Psoas muscle (tissue), 8 donors: Measurements from ENCODE around the gene IFIT1B. TPM values are rescaled to one million over a fixed set of nuclear protein-coding genes. Genes with fewer than 3 reads are reported as not detected.

Source experiments
- ATAC-seq, 4 donors: fragments of 200-7000 bp; cut with Tn5 transposase; one replicate each; pipeline ENCODE4 v1.9.1; 2020; ENCODE audit warnings: moderate library complexity in 3 of 4, mild to moderate bottlenecking in 2 of 4
- DNase-seq, 2 donors: peaks; one replicate each; pipeline ENCODE4 v3.0.0-alpha.2; 2020
- H3K27ac ChIP-seq: fragments of 200-600 bp; one replicate; pipeline ENCODE4 v1.8.0; 2022
- H3K27me3 ChIP-seq, 3 donors: fragments of 200-600 bp in 1 of 3; one replicate each; pipeline versions ENCODE4 v1.6.1 to v1.8.0; 2013 to 2022; ENCODE audit warnings: low read length in 2 of 3, mild to moderate bottlenecking in 2 of 3, moderate library complexity in 1 of 3; ENCODE audit not compliant: insufficient read depth in 3 of 3
- H3K36me3 ChIP-seq, 2 donors: fragments of 200-600 bp in 1 of 2; one replicate each; pipeline versions ENCODE4 v1.6.1 to v1.8.0; 2013 to 2022; ENCODE audit warnings: low read depth in 1 of 2, mild to moderate bottlenecking in 1 of 2, moderate library complexity in 1 of 2; ENCODE audit not compliant: insufficient read depth in 1 of 2
- H3K4me1 ChIP-seq: fragments of 200-600 bp; one replicate; pipeline ENCODE4 v1.8.0; 2022
- H3K4me3 ChIP-seq: fragments of 200-600 bp; one replicate; pipeline ENCODE4 v1.8.0; 2022; ENCODE audit warnings: mild to moderate bottlenecking
- H3K9me3 ChIP-seq: fragments of 200-600 bp; one replicate; pipeline ENCODE4 v1.8.0; 2022
- WGBS, 3 donors: extraction: QIAGEN DNeasy Blood & Tissue Kit; methylation state at CpG; one replicate each; pipeline versions ENCODE4 v1.1.6 to v1.1.7; 2013; 5-methylcytosine and 5-hydroxymethylcytosine counted together
- intact Hi-C, 2 donors: fragments of 100-400 bp; cut with DNase I; formaldehyde crosslinking; loops; one replicate each; pipeline versions ENCODE4 v1.11.0 to v1.14.2; 2022
- polyA plus RNA-seq, 3 donors: library from polyadenylated mRNA; stranded (reverse); fragments of 200-250 nt; gene quantifications; one replicate each; pipeline ENCODE4 v1.2.3, GENCODE V29; 2013
- total RNA-seq, 4 donors: library from RNA; stranded (reverse); fragmentation: NEBNext Ultra II Directional in 2 of 4; extraction: Animal tissue kit (Norgen Biotek cat#: 25700) in 2 of 4; gene quantifications; one replicate each; pipeline versions ENCODE4 v1.2.1 to v1.2.4, GENCODE V29; 2021 to 2023
- TF ChIP-seq, protein P1 (sequence below): fragments of 200-600 bp; IDR thresholded peaks from one replicate; pipeline ENCODE4 v1.8.0; 2022; ENCODE audit warnings: antibody characterized with exemption
- donor health status: healthy with polysubstance abuse.
- donor health status: DM: no; HTN: no; CAD: no; lungs with moderate emphysema.
- donor health status: Bipolar disorder and iron deficiency.
- donor health status: healthy.
- donor health status: DM: yes; HTN: yes; CAD: no.
- donor health status: DM: no; HTN: no; CAD: no.
- donor health status: DM: no; HTN: no; CAD: no.
- donor health status: DM: yes; HTN: yes; CAD: no.

IFIT1B gene
- total and polyA plus RNA-seq, 7 donors = 1.4 TPM; not detected in 6

- ATAC-seq = no peak
- intact Hi-C loops = no loop called here
- no peak overlapping the region for H3K27ac ChIP-seq
- no peaks in the 10 kb centered on the region for H3K36me3 ChIP-seq
- WGBS, 3 donors = 43 to 69% (median 55%) methylated on average over 4 of the region's 4 CpGs
- H3K4me3 ChIP-seq = no peak overlapping the region
- DNase-seq = no peak
- no peaks in the 10 kb centered on the region for H3K27me3 ChIP-seq
- no peaks in the 10 kb centered on the region for H3K9me3 ChIP-seq
- H3K4me1 ChIP-seq = no peaks in the 10 kb centered on the region
- TF ChIP-seq, protein P1, sequence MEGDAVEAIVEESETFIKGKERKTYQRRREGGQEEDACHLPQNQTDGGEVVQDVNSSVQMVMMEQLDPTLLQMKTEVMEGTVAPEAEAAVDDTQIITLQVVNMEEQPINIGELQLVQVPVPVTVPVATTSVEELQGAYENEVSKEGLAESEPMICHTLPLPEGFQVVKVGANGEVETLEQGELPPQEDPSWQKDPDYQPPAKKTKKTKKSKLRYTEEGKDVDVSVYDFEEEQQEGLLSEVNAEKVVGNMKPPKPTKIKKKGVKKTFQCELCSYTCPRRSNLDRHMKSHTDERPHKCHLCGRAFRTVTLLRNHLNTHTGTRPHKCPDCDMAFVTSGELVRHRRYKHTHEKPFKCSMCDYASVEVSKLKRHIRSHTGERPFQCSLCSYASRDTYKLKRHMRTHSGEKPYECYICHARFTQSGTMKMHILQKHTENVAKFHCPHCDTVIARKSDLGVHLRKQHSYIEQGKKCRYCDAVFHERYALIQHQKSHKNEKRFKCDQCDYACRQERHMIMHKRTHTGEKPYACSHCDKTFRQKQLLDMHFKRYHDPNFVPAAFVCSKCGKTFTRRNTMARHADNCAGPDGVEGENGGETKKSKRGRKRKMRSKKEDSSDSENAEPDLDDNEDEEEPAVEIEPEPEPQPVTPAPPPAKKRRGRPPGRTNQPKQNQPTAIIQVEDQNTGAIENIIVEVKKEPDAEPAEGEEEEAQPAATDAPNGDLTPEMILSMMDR = no peak
Measured at GRCh38 chr10:89367529-89367928, 10.3 kb upstream of the IFIT1B start.

GRCh38 chr10:89368129-89368528 is 9.7 kb upstream of the IFIT1B start:
- DNase-seq = no peak

DNA sequence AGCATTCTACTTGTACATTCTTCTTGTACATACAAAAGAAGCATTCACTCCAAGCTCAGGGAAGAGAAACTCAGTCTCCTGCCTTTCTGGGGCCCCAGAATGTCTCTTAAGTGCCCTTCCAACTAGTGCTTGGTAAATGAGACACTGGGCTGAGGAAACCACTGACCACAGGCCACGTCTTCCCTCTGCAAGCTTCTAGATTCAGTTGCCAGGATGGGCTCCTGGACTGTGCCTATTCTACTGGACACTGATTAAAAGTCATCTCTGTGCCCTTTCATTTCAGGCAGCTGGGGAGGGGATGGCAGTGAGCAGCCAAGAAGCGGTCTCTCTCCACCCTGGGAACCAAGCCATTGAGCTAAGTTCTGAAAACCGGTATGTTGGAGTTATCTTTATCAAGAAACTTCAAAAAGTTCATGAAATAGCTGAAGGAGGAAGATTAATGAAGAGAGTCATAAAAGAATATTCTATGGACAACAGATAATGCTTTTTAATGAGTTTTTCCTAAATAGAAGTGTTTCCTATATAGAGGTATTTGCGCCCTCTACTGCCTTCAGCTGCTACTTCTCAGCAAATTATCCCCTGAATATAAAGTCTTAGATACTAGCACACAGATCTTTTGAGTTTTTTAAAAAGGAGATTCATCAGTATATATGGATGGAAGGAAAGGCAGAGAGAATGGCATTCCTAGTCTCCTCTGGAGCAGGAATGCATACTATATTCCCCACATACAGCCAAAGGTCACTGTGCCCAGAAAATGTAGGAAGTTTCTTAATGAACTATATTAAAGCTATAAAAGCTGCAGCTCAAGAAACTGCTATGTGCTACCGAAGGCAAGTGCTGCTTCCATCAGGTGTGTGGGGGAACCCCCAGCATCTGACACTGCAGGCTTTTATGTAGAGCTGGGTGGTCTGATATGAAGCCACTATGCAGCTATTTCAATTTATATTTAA is 8.4 kb upstream of the IFIT1B start:
- no peaks in the 10 kb centered on the region for H3K36me3 ChIP-seq
- intact Hi-C loops = loop anchor here in 1 of 2 donors (5.0 kb wide), 2 partner anchors 32 to 77 kb away; no protein-coding TSS in a partner anchor
- H3K4me3 ChIP-seq = no peak overlapping the region
- no peaks in the 10 kb centered on the region for H3K9me3 ChIP-seq
- 49 to 57% (median 54%) methylated on average over 5 of the region's 5 CpGs for WGBS, 3 donors
- TF ChIP-seq, protein P1 = peak; percentile 46
- peak in 3 of 4 donors; percentile 34 to 50 (median 47) for ATAC-seq
- no peak overlapping the region for H3K27ac ChIP-seq
- H3K4me1 ChIP-seq = peaks cover 13% of the 10 kb centered on the region
- DNase-seq = no peak
- no peaks in the 10 kb centered on the region for H3K27me3 ChIP-seq

More at GRCh38 chr10:89368129-89368528, 9.7 kb upstream of the IFIT1B start:
- no peak overlapping the region for H3K27ac ChIP-seq
- WGBS, 3 donors = 60 to 75% (median 69%) methylated on average over 1 of the region's 1 CpG
- no peak for ATAC-seq
- TF ChIP-seq, protein P1 = no peak
- no peak overlapping the region for H3K4me3 ChIP-seq
- H3K4me1 ChIP-seq = no peaks in the 10 kb centered on the region
- no peaks in the 10 kb centered on the region for H3K9me3 ChIP-seq
- no peaks in the 10 kb centered on the region for H3K27me3 ChIP-seq
- intact Hi-C loops = no loop called here
- no peaks in the 10 kb centered on the region for H3K36me3 ChIP-seq

- Histone ChIP-seq H3K36me3 (no peaks in the 10 kb centered on the region), H3K9me3 (no peaks in the 10 kb centered on the region), H3K27ac (no peak overlapping the region), H3K27me3 (no peaks in the 10 kb centered on the region), H3K4me3 (no peak overlapping the region), H3K4me1 (peaks cover 20% of the 10 kb centered on the region)
- TF ChIP-seq, protein P1 = no peak
- no peak for DNase-seq
- ATAC-seq = no peak
- intact Hi-C loops = loop anchor here in 1 of 2 donors (5.0 kb wide), 2 partner anchors 34 to 79 kb away; no protein-coding TSS in a partner anchor
Measured at GRCh38 chr10:89371079-89371478, 6.8 kb upstream of the IFIT1B start.
